Spinal cord (tissue), 10 donors: Measurements from ENCODE around the gene MTCH1. TPM values are rescaled to one million over a fixed set of nuclear protein-coding genes. Genes with fewer than 3 reads are reported as not detected.

Source experiments
- DNase-seq, 6 donors: peaks; one replicate each; pipeline versions ENCODE4 v3.0.0 to v3.0.0-alpha.2; 2013 to 2015; ENCODE audit warnings: low spot score in 6 of 6, low read depth in 4 of 6
- H3K27ac ChIP-seq: one replicate; pipeline ENCODE4 v1.5.1; 2013; ENCODE audit warnings: low read depth, low read length, control low read depth
- H3K27me3 ChIP-seq: one replicate; pipeline ENCODE4 v1.6.1; 2013; ENCODE audit warnings: low read length; ENCODE audit not compliant: control insufficient read depth, insufficient read depth
- H3K36me3 ChIP-seq: one replicate; pipeline ENCODE4 v1.6.1; 2013; ENCODE audit warnings: low read length; ENCODE audit not compliant: control insufficient read depth, insufficient read depth
- H3K4me1 ChIP-seq: one replicate; pipeline ENCODE4 v1.6.1; 2013; ENCODE audit warnings: low read length; ENCODE audit not compliant: control insufficient read depth, insufficient read depth
- H3K4me3 ChIP-seq: one replicate; pipeline ENCODE4 v1.5.1; 2013; ENCODE audit warnings: low read depth, low read length, control low read depth
- H3K9me3 ChIP-seq: one replicate; pipeline ENCODE4 v1.6.1; 2013; ENCODE audit warnings: low read length; ENCODE audit not compliant: control insufficient read depth, insufficient read depth
- WGBS: methylation state at CpG from one replicate; pipeline ENCODE4 v1.1.5; 2013; ENCODE audit warnings: missing lambda C conversion rate; ENCODE audit not compliant: insufficient coverage; 5-methylcytosine and 5-hydroxymethylcytosine counted together
- polyA plus RNA-seq, 2 donors: library from polyadenylated mRNA; unstranded; fragments of 120-200 nt; gene quantifications; one replicate each; pipeline ENCODE4 v1.2.1, GENCODE V29; 2013; ENCODE audit not compliant: insufficient read length in 2 of 2
- total RNA-seq, 2 donors: library from RNA; depleted of rRNA in 1 of 2; stranded (reverse); fragments of 120-200 nt in 1 of 2; fragments of >200 nt in 1 of 2; gene quantifications; one replicate each; pipeline versions ENCODE4 v1.2.3 to v1.2.4, GENCODE V29; 2013 to 2014
- donor health status: healthy.

MTCH1 gene
- total and polyA plus RNA-seq, 4 donors = 195 to 299 (median 248) TPM

DNA sequence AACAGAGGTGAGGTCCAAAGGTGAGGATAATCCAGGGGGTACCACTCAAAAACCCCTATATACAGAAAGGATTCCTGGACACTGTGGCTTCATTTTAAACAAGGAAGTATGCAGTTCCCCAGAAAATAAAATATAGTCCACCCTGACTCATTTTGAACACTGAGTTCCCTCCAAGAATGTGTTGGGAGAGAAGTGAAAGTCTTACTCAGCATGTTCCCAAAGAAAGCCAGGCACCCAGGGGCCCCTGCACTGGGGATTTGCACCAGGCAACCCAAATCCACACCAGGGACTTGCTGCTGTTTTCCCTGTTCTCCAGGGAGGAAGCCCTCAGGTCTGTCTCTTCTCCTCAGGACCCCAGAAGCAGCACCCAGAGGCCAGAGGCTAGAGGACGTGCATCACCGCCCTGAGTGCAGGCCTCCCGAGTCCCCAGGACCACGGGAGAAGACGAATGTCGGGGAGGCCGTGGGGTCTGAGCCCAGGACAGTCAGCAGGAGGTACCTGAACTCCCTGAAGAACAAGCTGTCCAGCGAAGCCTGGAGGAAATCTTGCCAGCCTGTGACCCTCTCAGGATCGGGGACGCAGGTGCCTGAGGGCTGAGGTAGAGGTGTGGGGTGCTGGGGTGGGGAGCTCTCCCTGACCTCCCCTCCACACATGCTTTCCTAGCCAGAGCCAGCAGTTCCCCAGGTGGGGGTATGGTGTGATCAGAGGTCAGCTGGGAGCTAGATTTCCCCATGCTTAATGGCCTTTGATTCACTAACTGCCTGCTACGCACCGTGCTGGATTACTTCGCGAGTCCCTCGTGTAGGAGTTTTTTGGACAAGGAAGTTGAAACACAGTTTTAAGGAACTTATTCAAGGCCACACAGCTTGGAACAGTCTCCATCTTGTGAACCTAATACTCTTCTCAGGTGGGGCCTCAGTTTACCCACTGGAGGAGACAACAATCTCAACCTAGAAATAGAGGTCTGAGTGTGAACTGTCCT lies 22.8 kb upstream of the MTCH1 start:
- H3K4me1 ChIP-seq = peaks cover 7% of the 10 kb centered on the region
- DNase-seq = no peak
- 89% methylated on average over 12 of the region's 15 CpGs for WGBS
- H3K9me3 ChIP-seq = no peaks in the 10 kb centered on the region
- H3K4me3 ChIP-seq = no peak overlapping the region
- no peak overlapping the region for H3K27ac ChIP-seq
- no peaks in the 10 kb centered on the region for H3K36me3 ChIP-seq
- H3K27me3 ChIP-seq = no peaks in the 10 kb centered on the region

DNA sequence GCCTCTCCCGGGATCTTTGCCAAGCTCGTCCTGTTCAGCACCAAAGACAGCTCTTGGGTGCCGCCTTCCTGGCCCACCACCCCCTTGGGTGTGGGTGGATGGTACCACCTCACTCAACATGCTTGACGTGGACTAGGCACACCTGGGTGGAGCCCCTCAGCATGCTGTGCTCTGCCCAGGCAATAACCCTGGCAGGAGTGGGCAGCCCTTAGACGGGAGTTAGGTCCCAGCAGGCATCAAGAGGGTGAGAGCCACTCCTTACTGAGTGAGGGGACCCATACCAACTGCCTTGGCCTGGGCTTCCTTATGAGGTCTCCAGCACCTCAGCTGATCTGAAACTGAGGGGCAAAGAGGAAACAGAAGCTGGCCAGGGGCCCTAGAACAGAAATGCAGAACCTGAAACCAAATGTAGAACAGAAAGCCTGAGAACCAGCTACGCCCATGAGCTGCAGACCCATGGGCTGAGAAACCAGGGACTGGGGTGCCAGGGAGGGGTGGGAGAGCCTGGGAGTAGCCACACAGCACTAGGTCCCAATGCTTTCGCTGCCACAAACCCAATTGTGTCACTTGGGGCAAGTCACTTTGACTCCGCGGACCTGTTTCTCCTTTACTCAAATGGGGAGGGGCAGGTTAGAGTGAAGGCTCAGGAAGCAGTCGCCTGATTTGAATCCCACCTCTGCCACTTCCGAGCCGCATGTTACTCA lies 21.5 kb upstream of the MTCH1 start:
- Histone ChIP-seq H3K4me3 (no peak overlapping the region), H3K27me3 (no peaks in the 10 kb centered on the region), H3K4me1 (peaks cover 7% of the 10 kb centered on the region), H3K36me3 (no peaks in the 10 kb centered on the region), H3K9me3 (no peaks in the 10 kb centered on the region), H3K27ac (no peak overlapping the region)
- no peak for DNase-seq
- WGBS = 91% methylated on average over 10 of the region's 12 CpGs

DNA sequence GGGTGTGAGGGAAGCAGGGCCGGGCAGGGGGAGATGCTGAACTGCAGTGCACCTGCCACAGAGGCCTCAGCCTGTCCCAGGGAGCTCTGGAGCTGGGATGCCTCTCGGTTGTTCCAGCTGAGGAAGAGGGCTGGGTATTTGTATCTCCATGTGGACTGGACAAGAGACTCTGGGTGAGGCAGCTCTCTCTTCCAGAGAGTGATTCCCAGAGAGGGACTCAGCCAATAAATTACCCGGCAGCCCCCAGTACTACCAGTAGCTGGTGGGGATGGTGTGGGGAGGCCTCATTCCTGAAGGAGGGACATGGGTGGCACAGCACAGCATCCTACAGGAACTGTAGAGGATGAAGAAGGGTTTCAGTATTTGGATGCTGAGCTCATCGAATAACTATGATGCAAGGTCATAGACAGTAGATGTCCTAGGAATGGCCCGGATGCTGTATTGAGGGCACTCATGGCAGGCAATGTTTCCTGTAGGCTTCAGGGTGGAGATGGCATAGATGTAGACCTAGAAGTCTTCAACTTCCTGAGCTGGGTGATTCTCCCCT lies 20.9 kb upstream of the MTCH1 start:
- H3K27me3 ChIP-seq = no peaks in the 10 kb centered on the region
- no peak overlapping the region for H3K27ac ChIP-seq
- H3K4me1 ChIP-seq = peaks cover 7% of the 10 kb centered on the region
- H3K36me3 ChIP-seq = no peaks in the 10 kb centered on the region
- H3K4me3 ChIP-seq = no peak overlapping the region
- WGBS = 84% methylated on average over 4 of the region's 5 CpGs
- no peak for DNase-seq
- H3K9me3 ChIP-seq = no peaks in the 10 kb centered on the region

DNA sequence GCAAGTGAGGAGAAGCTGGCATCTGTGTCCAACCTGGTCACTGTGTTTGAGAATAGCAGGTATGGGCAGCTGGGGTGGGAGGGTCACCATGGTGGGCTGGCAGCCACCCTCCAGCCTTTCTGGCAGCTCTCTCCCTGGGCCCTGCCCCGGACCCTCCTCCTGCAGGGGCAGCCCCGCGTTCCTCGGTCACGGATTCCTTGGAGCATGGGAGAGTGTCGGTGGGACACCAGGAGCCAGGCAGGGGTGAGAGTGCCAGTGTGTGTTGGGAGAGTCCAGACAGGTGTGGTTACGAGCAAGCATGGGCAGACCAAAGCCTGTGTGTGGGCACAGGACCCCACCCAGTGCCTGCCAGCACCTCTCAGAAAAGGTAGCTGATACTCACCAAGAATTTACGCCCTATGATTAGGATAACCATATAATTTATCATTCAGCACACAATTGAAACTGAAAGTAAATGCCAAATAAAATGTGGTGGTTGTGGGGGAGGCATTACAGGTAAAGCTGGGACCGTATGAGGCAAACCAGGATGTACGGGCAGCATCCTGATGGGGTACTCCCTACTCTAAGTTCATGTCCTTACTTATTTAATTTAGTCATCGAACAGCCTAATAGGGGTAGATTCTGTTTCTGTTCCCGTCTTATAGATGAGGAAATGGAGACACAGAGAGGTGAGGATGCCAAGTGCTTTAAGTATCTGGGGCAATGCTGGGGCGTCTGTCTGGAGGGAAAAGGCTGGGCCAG lies 20.0 kb upstream of the MTCH1 start:
- Histone ChIP-seq H3K9me3 (no peaks in the 10 kb centered on the region), H3K4me1 (peaks cover 3% of the 10 kb centered on the region), H3K4me3 (no peak overlapping the region), H3K36me3 (no peaks in the 10 kb centered on the region), H3K27ac (no peak overlapping the region), H3K27me3 (no peaks in the 10 kb centered on the region)
- 85% methylated on average over 4 of the region's 13 CpGs for WGBS
- DNase-seq = no peak

DNA sequence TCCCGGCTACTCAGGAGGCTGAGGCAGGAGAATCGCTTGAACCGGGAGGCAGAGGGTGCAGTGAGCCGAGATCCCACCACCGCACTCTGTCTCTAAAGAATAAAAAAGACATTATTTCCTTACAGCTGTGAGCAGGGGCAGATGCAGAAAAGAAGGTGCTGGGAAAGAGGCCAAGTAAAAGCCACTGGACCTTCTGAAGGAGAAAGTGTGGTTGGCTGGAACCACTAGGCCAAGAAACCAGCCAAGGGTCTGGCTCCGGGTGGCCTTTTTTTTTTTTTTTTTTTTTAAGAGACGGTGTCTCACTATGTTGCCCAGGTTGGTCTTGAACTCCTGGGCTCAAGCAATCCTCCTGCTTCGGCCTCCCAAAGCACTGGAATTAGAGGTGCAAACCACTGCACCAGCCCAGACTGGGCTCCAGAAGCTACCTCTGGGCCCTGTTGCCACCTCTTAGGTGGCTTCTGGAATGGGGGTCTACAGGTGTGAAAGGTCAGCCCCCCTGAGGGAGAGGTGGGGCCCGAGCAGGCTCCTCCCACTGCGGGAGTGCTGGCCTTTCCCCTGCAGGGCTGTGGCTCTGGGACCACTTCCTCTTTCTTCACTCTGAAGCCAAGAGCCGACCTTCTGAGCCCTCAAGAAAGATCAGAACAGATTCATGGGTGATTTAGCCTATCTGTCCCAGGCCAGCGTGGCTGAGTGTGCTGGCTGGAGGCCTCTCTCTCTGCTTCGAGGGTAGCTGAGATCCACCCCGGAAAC lies 19.2 kb upstream of the MTCH1 start, which contains the start of gene FGD2:
FGD2 (plus strand) TSS at position 595 of the 750 bp plus-strand sequence. CDS start 163 bp downstream, outside the sequence.
- H3K4me3 ChIP-seq = no peak within 1 kb of the TSS
- 70% methylated on average over 9 of the region's 14 CpGs for WGBS
- no peaks in the 10 kb centered on the region for H3K36me3 ChIP-seq
- H3K4me1 ChIP-seq = no peaks in the 10 kb centered on the region
- H3K9me3 ChIP-seq = no peaks in the 10 kb centered on the region
- DNase-seq = no peak
- no peak within 1 kb of the TSS for H3K27ac ChIP-seq
- no peaks in the 10 kb centered on the region for H3K27me3 ChIP-seq

DNA sequence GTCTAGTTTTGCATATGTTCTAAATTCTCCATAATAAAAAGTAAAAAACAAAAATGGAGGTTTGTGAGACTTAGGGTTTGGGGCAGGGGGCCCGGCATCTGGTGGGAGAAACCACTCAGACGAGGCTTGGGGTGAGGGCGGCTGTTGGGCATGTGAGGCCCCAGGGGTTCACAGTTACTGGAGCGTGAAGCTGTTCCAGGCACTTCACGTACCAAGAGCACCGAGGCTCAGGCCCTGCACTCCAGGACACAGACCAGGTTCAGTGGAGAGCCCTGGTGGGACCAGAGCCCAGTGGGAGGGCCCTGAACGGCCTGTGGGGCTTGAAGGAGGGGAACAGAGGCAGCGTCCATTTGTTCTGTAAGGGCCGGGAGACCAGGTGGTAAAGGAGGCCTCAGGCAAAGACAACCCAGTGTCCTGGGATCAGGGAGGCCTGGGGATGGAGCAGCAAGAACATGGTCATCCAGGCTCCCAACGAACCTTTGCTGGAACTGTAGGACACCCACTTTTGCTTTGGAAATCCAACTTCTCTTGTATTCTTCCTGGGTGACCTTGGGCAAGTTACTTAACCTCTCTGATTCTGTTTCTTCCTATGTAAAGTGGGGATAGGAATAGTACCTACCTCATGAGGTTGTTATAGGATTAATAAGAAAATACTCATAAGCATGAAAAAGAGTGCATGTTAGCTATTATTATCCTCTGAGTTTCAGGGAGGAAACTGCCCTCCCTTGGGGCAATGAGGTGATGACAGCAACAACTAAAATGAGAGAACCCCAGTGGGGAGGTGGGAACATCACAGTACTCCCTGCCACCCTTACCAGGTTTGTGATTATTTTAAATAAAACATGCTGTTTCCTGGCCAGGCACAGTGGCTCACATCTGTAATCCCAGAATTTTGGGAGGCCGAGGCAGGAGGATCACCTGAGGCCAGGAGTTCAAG lies 18.3 kb upstream of the MTCH1 start:
- DNase-seq = no peak
- Histone ChIP-seq H3K4me3 (no peak overlapping the region), H3K4me1 (peaks cover 8% of the 10 kb centered on the region), H3K36me3 (no peaks in the 10 kb centered on the region), H3K27me3 (no peaks in the 10 kb centered on the region), H3K27ac (no peak overlapping the region), H3K9me3 (no peaks in the 10 kb centered on the region)
- WGBS = 76% methylated on average over 11 of the region's 11 CpGs

DNA sequence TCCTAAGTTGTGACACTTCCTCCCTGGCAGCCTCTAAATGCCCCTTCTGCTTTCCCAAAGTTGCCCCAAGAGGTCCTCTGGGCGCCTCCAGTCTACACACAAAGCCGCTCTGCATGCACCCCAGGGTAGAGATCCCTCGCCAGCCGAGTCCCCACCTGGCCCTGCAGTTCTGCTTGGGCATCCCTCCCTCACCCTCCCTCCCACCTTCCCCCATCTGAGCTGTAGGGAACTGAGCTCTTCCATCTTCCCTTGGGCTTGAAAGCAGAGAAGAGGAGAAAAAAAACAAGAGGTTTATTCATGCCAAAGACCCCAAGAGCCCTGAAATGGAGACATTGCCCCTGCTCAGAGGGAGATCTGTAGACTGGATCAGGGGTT lies 13.7 kb upstream of the MTCH1 start:
- Histone ChIP-seq H3K27ac (peak overlapping the region; percentile 96), H3K27me3 (no peaks in the 10 kb centered on the region), H3K9me3 (no peaks in the 10 kb centered on the region), H3K36me3 (no peaks in the 10 kb centered on the region), H3K4me1 (peaks cover 35% of the 10 kb centered on the region), H3K4me3 (no peak overlapping the region)
- 69% methylated on average over 4 of the region's 4 CpGs for WGBS
- DNase-seq = peak in 1 of 6 donors; percentile 31

DNA sequence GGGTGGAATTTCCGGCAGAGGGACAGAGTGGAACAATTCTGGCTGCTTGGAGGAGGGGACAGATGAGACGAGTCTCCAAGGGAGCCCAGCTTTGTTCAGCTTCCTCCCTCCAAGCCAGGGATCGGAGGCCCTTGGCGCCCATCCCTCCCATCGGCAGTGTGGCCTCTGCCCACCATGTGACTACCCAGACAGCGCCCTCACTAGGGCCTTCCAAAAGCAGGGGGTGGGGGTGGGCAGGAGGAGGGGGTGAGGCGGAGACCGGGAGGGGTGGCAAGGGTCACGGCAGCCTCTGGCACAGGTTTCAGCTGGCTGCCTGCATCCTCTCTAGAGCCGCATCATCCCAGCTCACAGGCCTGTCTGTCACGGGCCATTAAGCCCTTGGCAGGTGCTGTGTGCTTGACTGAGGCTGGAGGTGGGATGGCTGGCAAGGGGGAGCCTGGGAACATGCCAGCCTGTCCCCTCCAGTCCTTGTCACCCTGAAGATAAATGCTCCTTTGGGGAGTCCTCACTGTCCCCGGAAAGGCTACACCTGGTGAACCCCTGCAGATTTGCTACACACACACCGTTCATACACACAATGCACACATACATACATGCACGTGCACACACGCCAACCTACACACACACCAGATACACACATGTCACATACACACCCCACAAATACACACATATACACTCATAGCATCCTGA lies 13.2 kb upstream of the MTCH1 start:
- no peaks in the 10 kb centered on the region for H3K36me3 ChIP-seq
- H3K9me3 ChIP-seq = no peaks in the 10 kb centered on the region
- H3K27ac ChIP-seq = peak overlapping the region; percentile 96
- H3K4me3 ChIP-seq = no peak overlapping the region
- H3K27me3 ChIP-seq = no peaks in the 10 kb centered on the region
- 28% methylated on average over 10 of the region's 15 CpGs for WGBS
- peaks cover 35% of the 10 kb centered on the region for H3K4me1 ChIP-seq
- DNase-seq = peak in 2 of 6 donors; percentile 79 to 84
